Astrocyte of the cerebellum (primary cell): ENCODE data around the gene SMIM15.
"Not testable (repeated sequence)": the region's sequence is repeated elsewhere in the genome, so short reads cannot be mapped to it uniquely, and the experiment has no call there.

ENCODE experiments used
- DNase-seq: peaks from one replicate; pipeline ENCODE4 v3.0.0-alpha.2; 2011; ENCODE audit warnings: low read depth
- H3K4me3 ChIP-seq: 2 replicates; pipeline ENCODE4 v1.5.1; 2011; ENCODE audit warnings: mild to moderate bottlenecking, low read depth, low read length, moderate library complexity
- CTCF ChIP-seq: IDR thresholded peaks from 2 replicates; pipeline ENCODE4 v1.5.1; 2012; ENCODE audit warnings: low read length, low read depth, moderate library complexity, mild to moderate bottlenecking; ENCODE audit errors: missing control alignments
- in situ Hi-C: cut with HindIII; loops from 2 replicates; pipeline ENCODE4 v1.10.0; 2017; ENCODE audit warnings: low sequenced_read_pairs

Gene SMIM15

GRCh38 chr5:61162010-61162831 lies at the start of gene SMIM15:
SMIM15 (minus strand) TSS chr5:61162468; CDS start chr5:61160171, 2,297 bp downstream.
- peak within 1 kb of the TSS; percentile 72 for H3K4me3 ChIP-seq
- TF ChIP-seq CTCF: no peak
- in situ Hi-C loops: no loop called here
- DNase-seq: peak; percentile 50

- TF ChIP-seq CTCF: no peak
These were observed 45.6 kb upstream of the SMIM15 start for GRCh38 chr5:61207884-61208283.

GRCh38 chr5:61205013-61205412 lies 42.7 kb upstream of the SMIM15 start:
- no peak for DNase-seq
- H3K4me3 ChIP-seq: no peak overlapping the region
- in situ Hi-C loops: no loop called here
- TF ChIP-seq CTCF: no peak

More at GRCh38 chr5:61207884-61208283, 45.6 kb upstream of the SMIM15 start:
- in situ Hi-C loops: no loop called here
- no peak for DNase-seq
- H3K4me3 ChIP-seq: no peak overlapping the region

- in situ Hi-C loops: no loop called here
- no peak for TF ChIP-seq CTCF
- no peak overlapping the region for H3K4me3 ChIP-seq
- DNase-seq: no peak
These were observed 39.9 kb upstream of the SMIM15 start for GRCh38 chr5:61202213-61202612.

- in situ Hi-C loops: no loop called here
- no peak for DNase-seq
- H3K4me3 ChIP-seq: no peak overlapping the region
- no peak for TF ChIP-seq CTCF
These were observed 38.4 kb upstream of the SMIM15 start for GRCh38 chr5:61200582-61201155.

- in situ Hi-C loops: no loop called here
These were observed 36.3 kb upstream of the SMIM15 start for GRCh38 chr5:61198606-61199005.

GRCh38 chr5:61187826-61188225 lies 25.6 kb upstream of the SMIM15 start:
- in situ Hi-C loops, H3K4me3 ChIP-seq, DNase-seq: not testable (repeated sequence)

More at GRCh38 chr5:61198606-61199005, 36.3 kb upstream of the SMIM15 start:
- no peak for TF ChIP-seq CTCF
- H3K4me3 ChIP-seq: no peak overlapping the region
- DNase-seq: no peak

GRCh38 chr5:61187352-61187751 lies 25.1 kb upstream of the SMIM15 start:
- DNase-seq, in situ Hi-C loops, H3K4me3 ChIP-seq: not testable (repeated sequence)
